BJ (cell line): ENCODE data around the gene TPM1. TPM values are rescaled to one million over a fixed set of nuclear protein-coding genes. Genes with fewer than 3 reads are reported as not detected.

Source experiments
- CTCF ChIA-PET: fragments of 350-600 bp; formaldehyde crosslinking; extraction: SDS; loops from one replicate; lab custom pipeline; 2021; ENCODE audit warnings: antibody characterized with exemption, inconsistent platforms; lab: Yijun Ruan, JAX
- POLR2A ChIA-PET: fragments of 300-600 bp; sonication (Branson Sonifier 250); formaldehyde crosslinking; extraction: SDS; loops from one replicate; lab custom pipeline; 2021; ENCODE audit warnings: antibody characterized with exemption; lab: Charles Lee
- DNase-seq: peaks from one replicate; pipeline ENCODE4 v3.0.0-alpha.2; 2011; ENCODE audit warnings: low read depth
- H3K27me3 ChIP-seq: 2 replicates; pipeline ENCODE4 v1.6.0; 2011; ENCODE audit warnings: low read length; ENCODE audit not compliant: control insufficient read depth, insufficient read depth
- H3K36me3 ChIP-seq: 2 replicates; pipeline ENCODE4 v1.5.1; 2011; ENCODE audit warnings: low read length; ENCODE audit not compliant: control insufficient read depth, insufficient read depth
- H3K4me3 ChIP-seq: 2 replicates; pipeline ENCODE4 v1.5.1; 2011; ENCODE audit warnings: low read depth, mild to moderate bottlenecking, control low read depth, low read length
- CTCF ChIP-seq: IDR thresholded peaks from 2 replicates; pipeline ENCODE4 v1.5.1; 2011; ENCODE audit warnings: low read depth, mild to moderate bottlenecking, control low read depth, inconsistent platforms, low read length, moderate library complexity; ENCODE audit not compliant: insufficient read depth
- polyA plus RNA-seq: library from polyadenylated mRNA; depleted of rRNA; stranded (reverse); fragments of >200 nt; gene quantifications from 2 replicates; pipeline ENCODE4 v1.2.3, GENCODE V29; 2011; rRNA removed

Gene TPM1
- polyA plus RNA-seq, 1 experiment, result 1,575 TPM

GRCh38 chr15:63109920-63110319 lies 67.4 kb downstream of the TPM1 start:
- Histone ChIP-seq H3K4me3 (no peak overlapping the region), H3K27me3 (no peaks in the 10 kb centered on the region), H3K36me3 (no peaks in the 10 kb centered on the region)
- CTCF ChIA-PET, result interaction anchor here (1.2 kb wide), 1 partner anchor 9 kb away, joined by 3 read pairs; no protein-coding TSS in a partner anchor
- POLR2A ChIA-PET, result interaction anchor here (0.6 kb wide), 1 partner anchor 41 kb away, joined by 5 read pairs; no protein-coding TSS in a partner anchor
- no peak for DNase-seq
- no peak for TF ChIP-seq CTCF

- no peak for DNase-seq
- Histone ChIP-seq H3K27me3 (no peaks in the 10 kb centered on the region), H3K4me3 (no peak overlapping the region), H3K36me3 (no peaks in the 10 kb centered on the region)
- POLR2A ChIA-PET, result no interaction called here
- no peak for TF ChIP-seq CTCF
- CTCF ChIA-PET, result interaction anchor here (1.2 kb wide), 1 partner anchor 8 kb away, joined by 3 read pairs; no protein-coding TSS in a partner anchor
Observed at GRCh38 chr15:63110428-63111026, 68.0 kb downstream of the TPM1 start.

DNA sequence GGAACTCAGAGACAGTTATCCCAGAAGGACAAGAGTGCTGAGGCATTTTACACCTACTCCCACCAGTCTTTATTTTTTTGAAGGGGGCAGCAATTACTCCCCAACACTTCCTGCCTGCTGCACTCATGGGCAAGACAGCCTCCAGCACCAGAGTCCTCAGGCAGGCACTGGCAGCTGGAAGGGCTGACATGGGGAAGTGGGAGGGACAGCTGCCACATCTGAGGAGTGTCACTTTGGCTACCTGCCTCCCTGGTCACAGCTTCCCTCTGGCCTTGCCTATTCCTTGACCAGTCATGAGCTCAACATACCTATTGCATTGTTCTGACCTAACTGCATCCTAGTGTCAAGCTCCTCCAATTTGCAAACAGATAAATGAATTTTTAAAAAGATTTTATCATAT lies 68.9 kb downstream of the TPM1 start:
- CTCF ChIA-PET, result no interaction called here
- Histone ChIP-seq H3K4me3 (no peak overlapping the region), H3K36me3 (no peaks in the 10 kb centered on the region), H3K27me3 (no peaks in the 10 kb centered on the region)
- no peak for TF ChIP-seq CTCF
- POLR2A ChIA-PET, result no interaction called here
- no peak for DNase-seq

GRCh38 chr15:63112871-63113270 lies 70.3 kb downstream of the TPM1 start:
- DNase-seq, result no peak
- Histone ChIP-seq H3K4me3 (no peak overlapping the region), H3K36me3 (no peaks in the 10 kb centered on the region), H3K27me3 (no peaks in the 10 kb centered on the region)
- ChIA-PET CTCF (no interaction called here), POLR2A (no interaction called here)
- TF ChIP-seq CTCF, result no peak

DNA sequence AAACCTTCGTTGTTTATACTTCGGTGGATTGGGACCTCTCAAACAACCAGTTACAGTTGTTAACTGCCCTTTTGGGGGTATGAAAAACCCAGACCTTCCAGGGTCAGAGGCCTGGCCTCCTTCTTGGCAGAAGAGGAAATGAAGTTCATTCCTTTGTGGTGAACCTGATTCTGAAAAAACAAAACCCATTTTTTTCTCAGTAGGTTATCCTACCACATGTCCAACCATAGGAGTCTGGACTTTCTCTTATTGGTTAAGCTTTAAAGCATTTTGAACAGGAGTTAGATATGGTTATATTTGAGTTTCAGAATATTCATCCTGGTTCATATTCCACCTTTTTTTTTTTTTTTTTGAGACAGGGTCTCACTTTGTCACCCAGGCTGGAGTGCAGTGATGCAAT lies 71.9 kb downstream of the TPM1 start:
- Histone ChIP-seq H3K36me3 (no peaks in the 10 kb centered on the region), H3K27me3 (no peaks in the 10 kb centered on the region), H3K4me3 (no peak overlapping the region)
- DNase-seq, result no peak
- CTCF ChIA-PET, result interaction anchor here (1.2 kb wide), 1 partner anchor 21 kb away, joined by 5 read pairs; no protein-coding TSS in a partner anchor
- no peak for TF ChIP-seq CTCF
- POLR2A ChIA-PET, result interaction anchor here (0.6 kb wide), 1 partner anchor 196 kb away, joined by 3 read pairs; no protein-coding TSS in a partner anchor

Other genes with a start within 250 kb of the TPM1 start
- 8.1 and 19.8 TPM in 2 replicates for gene LACTB, start 79.1 kb downstream of the TPM1 start, polyA plus RNA-seq
- 171 and 490 TPM in 2 replicates for gene RPS27L, start 114.7 kb downstream of the TPM1 start, polyA plus RNA-seq
- gene RAB8B, start 146.9 kb downstream of the TPM1 start, polyA plus RNA-seq, result 16.4 and 39.7 TPM in 2 replicates
- gene APH1B, start 234.9 kb downstream of the TPM1 start, polyA plus RNA-seq, result 12.6 and 20.4 TPM in 2 replicates